ENCODE results near the gene GBP4. TPM values are rescaled to one million over a fixed set of nuclear protein-coding genes. Genes with fewer than 3 reads are reported as not detected.

Gene GBP4
- total and polyA plus RNA-seq, 2 of the 4 experiments (the other 2 are of a cell fraction) = not detected

- Histone ChIP-seq H3K79me1 (ENCODE audit: low read depth in 1 of 2, low read length in 2 of 2) (no peaks in the 10 kb centered on the region), H3K9me3 (ENCODE audit: control insufficient read depth, insufficient read depth, low read length) (no peaks in the 10 kb centered on the region), H3K9ac (ENCODE audit: low read depth, low read length) (no peak overlapping the region), H4K91ac (ENCODE audit: insufficient read depth, low read depth, low read length) (no peak overlapping the region), H3K36me3 (ENCODE audit: control insufficient read depth, insufficient read depth, low read length) (no peaks in the 10 kb centered on the region), H2AK5ac (ENCODE audit: low read depth, low read length) (no peak overlapping the region), H3K56ac (ENCODE audit: extremely low read depth, insufficient read depth, low read length) (no peak overlapping the region), H3K4me1 (ENCODE audit: control insufficient read depth, insufficient read depth, low read length) (no peaks in the 10 kb centered on the region), H3K18ac (ENCODE audit: low read depth, low read length) (no peak overlapping the region), H2AK9ac (replicated peaks; ENCODE audit: low read depth, low read length, poor library complexity) (no peak overlapping the region), H4K8ac (ENCODE audit: low read depth in 2 of 2, low read length in 2 of 2) (no peak overlapping the region), H3K9me1 (ENCODE audit: insufficient read depth, low read length) (no peaks in the 10 kb centered on the region), H4K20me1 (ENCODE audit: insufficient read depth, low read length) (no peaks in the 10 kb centered on the region), H3K23ac (ENCODE audit: low read depth, low read length) (no peak overlapping the region), H2BK120ac (ENCODE audit: low read depth, low read length) (no peak overlapping the region), H4K5ac (ENCODE audit: low read depth, low read length) (no peak overlapping the region), H2BK20ac (ENCODE audit: low read depth, low read length) (no peak overlapping the region), H3K27me3 (ENCODE audit: control insufficient read depth, insufficient read depth, low read length) (no peaks in the 10 kb centered on the region), H2BK15ac (ENCODE audit: low read depth, low read length) (no peak overlapping the region), H3K27ac (ENCODE audit: insufficient read depth, low read length) (no peak overlapping the region), H2AFZ (replicated peaks; ENCODE audit: low read length, poor library complexity) (no peak overlapping the region), H3K14ac (replicated peaks; ENCODE audit: low read depth, low read length) (no peak overlapping the region), H3K4me3 (ENCODE audit: insufficient read depth, low read depth, low read length) (no peak overlapping the region), H3K4me2 (ENCODE audit: low read depth, low read length) (no peak overlapping the region), H3K4ac (ENCODE audit: low read depth, low read length) (no peak overlapping the region), H2BK5ac (ENCODE audit: low read depth, low read length, poor library complexity, severe bottlenecking) (no peak overlapping the region)
- POLR2A ChIA-PET (ENCODE audit: unreplicated experiment) = no interaction called here
- BruUV-seq (replicated peaks) = no TSS peak
- no peak for DNase-seq
- in situ Hi-C loops (cut with MboI; ENCODE audit: low sequenced_read_pairs) (no loop called here), intact Hi-C loops (cut with micrococcal nuclease) (no loop called here), dilution Hi-C loops (cut with HindIII; ENCODE audit: low sequenced_read_pairs, unreplicated experiment) (no loop called here)
- CTCF ChIA-PET = no interaction called here
- TF ChIP-seq FOS (IDR thresholded peaks at IDR 0.05; ENCODE audit: low read depth, low read length) = no peak
- TF ChIP-seq ELK1 (IDR thresholded peaks at IDR 0.05; ENCODE audit: borderline replicate concordance, low read depth, low read length) = no peak
- no peak for TF ChIP-seq RCOR1 (IDR thresholded peaks at IDR 0.05; ENCODE audit: insufficient replicate concordance, low read length)
- no peak for TF ChIP-seq SMC3 (IDR thresholded peaks at IDR 0.05; ENCODE audit: low read depth, low read length)
- no peak for TF ChIP-seq MXI1 (IDR thresholded peaks at IDR 0.05; ENCODE audit: borderline replicate concordance, low read depth, low read length)
- no peak for TF ChIP-seq CTCF (conservative IDR thresholded peaks at IDR 0.05; ENCODE audit: low read depth, low read length)
- no peak for TF ChIP-seq POLR2A (IDR thresholded peaks at IDR 0.05; ENCODE audit: low read depth, low read length)
- TF ChIP-seq CHD1 (IDR thresholded peaks at IDR 0.05; ENCODE audit: low read depth, low read length) = no peak
- TF ChIP-seq CEBPB (IDR thresholded peaks at IDR 0.05; ENCODE audit: low read depth, low read length) = no peak
- no peak for TF ChIP-seq MAFK (IDR thresholded peaks at IDR 0.05; ENCODE audit: low read depth, low read length)
- no peak for TF ChIP-seq RFX5 (IDR thresholded peaks at IDR 0.05; ENCODE audit: low read depth, low read length)
- no peak for TF ChIP-seq MAZ (IDR thresholded peaks at IDR 0.05; ENCODE audit: borderline replicate concordance, low read depth, low read length)
- no peak for TF ChIP-seq RAD21 (IDR thresholded peaks at IDR 0.05; ENCODE audit: low read length)
- ATAC-seq (ENCODE audit: low read depth) = no peak
- no CpG with 5 or more reads among the region's 3 CpGs for WGBS, 2 experiments (ENCODE audit: extremely low coverage in 2 of 2, insufficient read length in 1 of 2)
These were observed 52.0 kb downstream of the GBP4 start for GRCh38 chr1:89146721-89147120.
